Pulmonary artery endothelial cell (primary cell): ENCODE results near the gene IDUA. TPM values are rescaled to one million over a fixed set of nuclear protein-coding genes. Genes with fewer than 3 reads are reported as not detected.
"Not testable (repeated sequence)": the region's sequence is repeated elsewhere in the genome, so short reads cannot be mapped to it uniquely, and the experiment has no call there.

ENCODE experiments used
- DNase-seq: peaks from one replicate; pipeline ENCODE4 v3.0.0-alpha.2; 2011; ENCODE audit warnings: low read depth, low spot score
- total RNA-seq: library from RNA; depleted of rRNA; stranded (reverse); fragments of >200 nt; gene quantifications from 2 replicates; pipeline ENCODE4 v1.2.3, GENCODE V29; 2014

Gene IDUA
- total RNA-seq, 1 donor from 2014 or later, result 11.4 TPM

- no peak for DNase-seq
Measured at GRCh38 chr4:1045193-1045594, 58.4 kb downstream of the IDUA start.

GRCh38 chr4:1045595-1046201 is 58.9 kb downstream of the IDUA start:
- no peak for DNase-seq

- DNase-seq, result peak; percentile 44
Measured at GRCh38 chr4:1046581-1047011, 59.8 kb downstream of the IDUA start.

GRCh38 chr4:1047106-1047975 is 60.5 kb downstream of the IDUA start:
- no peak for DNase-seq

- DNase-seq, result no peak
Measured at GRCh38 chr4:1047976-1048772, 61.3 kb downstream of the IDUA start.

- no peak for DNase-seq
Measured at GRCh38 chr4:1048773-1049590, 62.1 kb downstream of the IDUA start.

- DNase-seq, result no peak
Measured at GRCh38 chr4:1049591-1049905, 62.7 kb downstream of the IDUA start.

GRCh38 chr4:1050486-1051213 is 63.8 kb downstream of the IDUA start:
- DNase-seq, result no peak

- no peak for DNase-seq
Measured at GRCh38 chr4:1051472-1051871, 64.6 kb downstream of the IDUA start.

- no peak for DNase-seq
Measured at GRCh38 chr4:1052231-1052671, 65.4 kb downstream of the IDUA start.

- no peak for DNase-seq
Measured at GRCh38 chr4:1053080-1053661, 66.3 kb downstream of the IDUA start.

GRCh38 chr4:1053891-1054290 is 67.0 kb downstream of the IDUA start:
- not testable (repeated sequence) for DNase-seq

Other genes starting within 250 kb of the IDUA start
- 0.13 and 0.14 TPM in 2 replicates for gene CPLX1, start 160.9 kb upstream of the IDUA start, total RNA-seq
- 64.6 and 74.0 TPM in 2 replicates for gene GAK, start 54.7 kb upstream of the IDUA start, total RNA-seq
- 7.6 and 11.3 TPM in 2 replicates for gene TMEM175, start 54.6 kb upstream of the IDUA start, total RNA-seq
- gene DGKQ, start 13.5 kb upstream of the IDUA start, total RNA-seq, result 19.2 and 19.6 TPM in 2 replicates
- gene SLC26A1, start 6.4 kb downstream of the IDUA start, total RNA-seq, result under 0.01 TPM in 1 of 2 replicates, not detected in the other
- gene FGFRL1, start 24.6 kb downstream of the IDUA start, total RNA-seq, result 13.7 and 16.4 TPM in 2 replicates
- gene RNF212, start 126.5 kb downstream of the IDUA start, total RNA-seq, result 0.99 and 1.8 TPM in 2 replicates
- 0.07 and 0.28 TPM in 2 replicates for gene SPON2, start 185.5 kb downstream of the IDUA start, total RNA-seq